ENCODE measurements around the gene USP53. TPM values are rescaled to one million over a fixed set of nuclear protein-coding genes. Genes with fewer than 3 reads are reported as not detected.
A peak's percentile ranks its signal among the peaks of the same experiment; 100 is the strongest.

The USP53 gene
- total and polyA plus RNA-seq, 10 of the 15 experiments (the other 5 are each of a cell fraction or from before 2014, with no cell fraction given) = 0.23 to 4.0 (median 2.7) TPM

- TF ChIP-seq CEBPZ (IDR thresholded peaks at IDR 0.05; ENCODE audit: low read depth, low read length) = no peak
- TF ChIP-seq MAX (IDR thresholded peaks at IDR 0.05; ENCODE audit: low read depth, low read length) = no peak
- TF ChIP-seq ASH2L (IDR thresholded peaks at IDR 0.05; ENCODE audit: borderline replicate concordance, low read depth) = no peak
- no peak for TF ChIP-seq ZBTB33 (IDR thresholded peaks at IDR 0.05)
- no peak for TF ChIP-seq BMI1 (IDR thresholded peaks at IDR 0.05; ENCODE audit: borderline replicate concordance)
- no peak for TF ChIP-seq TBL1XR1 (IDR thresholded peaks at IDR 0.05; ENCODE audit: low read depth, low read length)
- peak; percentile 77 for TF ChIP-seq RAD21 (IDR thresholded peaks at IDR 0.05; ENCODE audit: insufficient read depth, low read depth, low read length)
- no peak for TF ChIP-seq STAT3 (IDR thresholded peaks at IDR 0.05; ENCODE audit: low read depth, low read length)
- no peak for TF ChIP-seq REST (IDR thresholded peaks at IDR 0.05; ENCODE audit: low read depth, low read length)
Observed at GRCh38 chr4:119314356-119314755, 101.8 kb downstream of the USP53 start (continued).

Measured in GM12878 (cell line).